WTC11 (cell line): Measurements from ENCODE around the gene FUCA1. TPM values are rescaled to one million over a fixed set of nuclear protein-coding genes. Genes with fewer than 3 reads are reported as not detected.
"Not testable (repeated sequence)": the region's sequence is repeated elsewhere in the genome, so short reads cannot be mapped to it uniquely, and the experiment has no call there.

Experiments used
- ATAC-seq: fragments of 200-7000 bp; cut with Tn5 transposase; 2 replicates; pipeline ENCODE4 v1.10.0; 2021; ENCODE audit warnings: mild to moderate bottlenecking, moderate library complexity
- CTCF ChIA-PET: fragments of 300-600 bp; sonication (Branson Sonifier 250); formaldehyde crosslinking; loops from one replicate; lab custom pipeline; 2021; ENCODE audit warnings: antibody characterized with exemption; lab: Charles Lee
- POLR2A ChIA-PET: fragments of 350-600 bp; sonication (Branson Sonifier 250); formaldehyde crosslinking; loops from one replicate; lab custom pipeline; 2021; ENCODE audit warnings: antibody characterized with exemption; lab: Charles Lee
- DNase-seq: peaks from one replicate; pipeline ENCODE4 v3.0.0; 2021; ENCODE audit warnings: low spot score
- H3K27ac Mint-ChIP-seq: 2 replicates; pipeline ENCODE4 v1.8.0; 2021; ENCODE audit warnings: mixed read lengths
- H3K27me3 Mint-ChIP-seq: 2 replicates; pipeline ENCODE4 v1.8.0; 2021; ENCODE audit warnings: low read depth, mild to moderate bottlenecking, moderate library complexity, mixed read lengths
- H3K36me3 Mint-ChIP-seq: 2 replicates; pipeline ENCODE4 v1.8.0; 2021; ENCODE audit warnings: mixed read lengths
- H3K4me1 Mint-ChIP-seq: 2 replicates; pipeline ENCODE4 v1.8.0; 2022; ENCODE audit warnings: mixed read lengths
- H3K4me3 Mint-ChIP-seq: 2 replicates; pipeline ENCODE4 v1.8.0; 2021; ENCODE audit warnings: mild to moderate bottlenecking, moderate library complexity, mixed read lengths
- H3K9me3 Mint-ChIP-seq: 2 replicates; pipeline ENCODE4 v1.8.0; 2021; ENCODE audit warnings: mixed read lengths
- ELF4 ChIP-seq: sonication (generic); formaldehyde crosslinking; IDR thresholded peaks from 2 replicates; pipeline ENCODE4 v1.8.1; 2022; ENCODE audit warnings: low read depth, mild to moderate bottlenecking, moderate library complexity, missing genetic modification reagents
- ETV6 ChIP-seq: sonication (generic); formaldehyde crosslinking; IDR thresholded peaks from 2 replicates; pipeline ENCODE4 v1.8.1; 2022; ENCODE audit warnings: mild to moderate bottlenecking, missing genetic modification reagents
- FOXK1 ChIP-seq: sonication (generic); formaldehyde crosslinking; IDR thresholded peaks from 2 replicates; pipeline ENCODE4 v1.8.0; 2022; ENCODE audit warnings: mild to moderate bottlenecking, moderate library complexity, missing genetic modification reagents
- NR1H2 ChIP-seq: sonication (generic); formaldehyde crosslinking; IDR thresholded peaks from 2 replicates; pipeline ENCODE4 v1.9.0; 2021; ENCODE audit warnings: mild to moderate bottlenecking, moderate library complexity, missing genetic modification reagents
- ZNF263 ChIP-seq: sonication (generic); formaldehyde crosslinking; IDR thresholded peaks from 2 replicates; pipeline ENCODE4 v1.8.1; 2022; ENCODE audit warnings: low read depth, mild to moderate bottlenecking, moderate library complexity, missing genetic modification reagents
- ZNF423 ChIP-seq: fragments of 250-450 bp; sonication (Bioruptor Pico); IDR thresholded peaks from 2 replicates; pipeline ENCODE4 v2.1.2; 2022; ENCODE audit warnings: mild to moderate bottlenecking, moderate library complexity
- total RNA-seq: library from RNA; stranded (reverse); gene quantifications from 3 replicates; pipeline ENCODE4 v1.2.3, GENCODE V29; 2021
- TF ChIP-seq, protein P1 (sequence below): sonication (generic); formaldehyde crosslinking; IDR thresholded peaks from 2 replicates; pipeline ENCODE4 v1.8.1; 2022; ENCODE audit warnings: mild to moderate bottlenecking, moderate library complexity, missing genetic modification reagents
- TF ChIP-seq, protein P2 (sequence below): fragments of 250-450 bp; sonication (Bioruptor Pico); IDR thresholded peaks from 2 replicates; pipeline ENCODE4 v1.9.0; 2021; ENCODE audit warnings: mild to moderate bottlenecking
- TF ChIP-seq, protein P3 (sequence below): sonication (generic); formaldehyde crosslinking; IDR thresholded peaks from 2 replicates; pipeline ENCODE4 v1.8.1; 2023; ENCODE audit warnings: mild to moderate bottlenecking, missing genetic modification reagents, moderate library complexity
- TF ChIP-seq, protein P4 (sequence below): sonication (generic); formaldehyde crosslinking; IDR thresholded peaks from 2 replicates; pipeline ENCODE4 v1.8.1; 2022; ENCODE audit warnings: missing genetic modification reagents, borderline replicate concordance

The FUCA1 gene
- total RNA-seq, 1 experiment from 2014 or later, result 7.5 TPM

DNA sequence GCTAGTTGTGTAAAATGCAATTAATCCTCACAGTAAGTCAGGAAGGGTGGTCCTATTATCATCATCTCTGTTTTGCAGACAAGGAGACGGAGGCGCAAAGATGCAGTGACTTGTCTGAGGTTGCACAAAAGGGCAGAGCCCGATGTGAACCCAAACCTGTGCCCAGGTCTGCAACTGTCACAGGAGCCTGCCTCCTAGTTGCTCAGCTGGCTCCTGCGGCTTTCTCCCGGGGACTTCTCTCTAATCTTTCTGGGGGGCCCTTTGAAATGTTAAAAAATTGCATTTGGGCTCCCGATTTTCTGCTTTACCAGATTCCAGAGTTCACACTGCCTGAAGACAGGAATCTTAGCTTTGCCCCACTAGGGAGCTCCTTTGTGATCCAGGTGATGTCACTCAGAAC lies 35.7 kb upstream of the FUCA1 start:
- TF ChIP-seq, protein P1, sequence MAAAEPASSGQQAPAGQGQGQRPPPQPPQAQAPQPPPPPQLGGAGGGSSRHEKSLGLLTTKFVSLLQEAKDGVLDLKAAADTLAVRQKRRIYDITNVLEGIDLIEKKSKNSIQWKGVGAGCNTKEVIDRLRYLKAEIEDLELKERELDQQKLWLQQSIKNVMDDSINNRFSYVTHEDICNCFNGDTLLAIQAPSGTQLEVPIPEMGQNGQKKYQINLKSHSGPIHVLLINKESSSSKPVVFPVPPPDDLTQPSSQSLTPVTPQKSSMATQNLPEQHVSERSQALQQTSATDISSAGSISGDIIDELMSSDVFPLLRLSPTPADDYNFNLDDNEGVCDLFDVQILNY (CRISPR knock-in tag), result no peak
- peak; percentile 52; the same call in 1 of the 2 replicates for TF ChIP-seq ZNF423
- CTCF ChIA-PET, result interaction anchor here (0.5 to 2.9 kb wide), 10 partner anchors 13 to 421 kb away, joined by 3 to 17 read pairs (median 4); no protein-coding TSS in a partner anchor
- Mint-ChIP-seq H3K4me3 (peak overlapping the region; percentile 54), H3K27me3 (peaks cover 50% of the 10 kb centered on the region), H3K9me3 (no peaks in the 10 kb centered on the region), H3K36me3 (no peaks in the 10 kb centered on the region), H3K4me1 (peaks cover 29% of the 10 kb centered on the region), H3K27ac (no peak overlapping the region)
- ATAC-seq, result no peak
- POLR2A ChIA-PET, result no interaction called here
- DNase-seq, result no peak

DNA sequence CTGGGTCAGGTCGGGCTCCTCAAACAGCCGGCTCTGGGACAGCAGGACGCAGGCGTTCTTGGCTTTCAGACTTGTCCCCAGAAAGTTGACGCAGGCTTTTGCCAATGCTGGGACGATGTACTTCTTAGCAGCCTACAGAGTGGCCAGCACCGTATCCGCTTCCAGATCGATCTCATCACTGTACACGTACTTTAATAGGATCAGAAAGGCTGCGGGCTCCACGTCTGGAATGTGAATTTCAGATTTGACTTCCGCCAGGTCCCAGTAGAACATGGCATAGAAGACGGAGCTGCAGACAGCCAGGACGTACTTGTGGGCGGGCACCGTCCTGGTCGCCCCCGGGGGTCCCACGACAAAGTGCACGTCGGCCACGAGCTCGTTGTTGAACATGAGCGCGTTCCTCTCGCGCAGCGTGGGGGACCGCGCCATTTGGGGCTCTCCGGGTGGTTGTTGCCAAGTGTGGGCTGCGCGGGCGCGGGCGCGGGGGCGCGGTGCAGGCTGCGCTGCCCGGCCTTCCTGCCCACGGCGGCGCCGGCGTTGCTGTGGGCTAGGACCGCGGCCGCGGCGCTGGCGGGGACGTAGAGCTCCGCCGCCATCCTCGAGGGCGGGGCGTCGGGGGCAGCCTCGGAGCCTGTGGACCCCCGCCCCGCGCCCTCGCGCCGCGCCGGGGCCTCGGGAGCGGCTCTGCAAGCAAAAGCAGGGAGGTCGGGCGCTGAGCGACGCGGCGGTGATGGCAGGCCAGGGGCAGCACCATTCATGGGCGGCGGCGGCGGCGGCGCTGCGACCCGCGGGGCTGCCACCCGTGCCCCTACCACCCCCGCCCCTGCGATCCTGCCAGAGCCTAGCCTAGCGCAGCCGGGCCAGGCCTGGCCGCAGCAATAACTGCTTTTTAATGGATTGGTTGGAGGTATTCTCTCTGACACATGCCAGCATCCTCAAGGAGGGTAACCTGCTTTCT lies 34.5 kb upstream of the FUCA1 start:
- Mint-ChIP-seq H3K4me1 (peaks cover 29% of the 10 kb centered on the region), H3K27me3 (peaks cover 50% of the 10 kb centered on the region), H3K9me3 (no peaks in the 10 kb centered on the region), H3K27ac (no peak overlapping the region), H3K4me3 (peak overlapping the region; percentile 59), H3K36me3 (no peaks in the 10 kb centered on the region)
- ChIA-PET POLR2A (interaction anchor here (0.6 kb wide), 1 partner anchor 85 kb away, joined by 3 read pairs; no protein-coding TSS in a partner anchor), CTCF (interaction anchor here (1.0 to 2.9 kb wide), 4 partner anchors 14 to 419 kb away, joined by 3 to 17 read pairs (median 8); partner anchors contain the start of gene ASAP3)
- ATAC-seq (peak; percentile 49), DNase-seq (peak; percentile 44)
- TF ChIP-seq ZNF263 (CRISPR knock-in tag) (no peak), ELF4 (CRISPR knock-in tag) (no peak), FOXK1 (CRISPR knock-in tag) (no peak), ETV6 (CRISPR knock-in tag) (0 out of 2 replicates have a peak, but pooled peaks have one; percentile 25), NR1H2 (CRISPR knock-in tag) (no peak)
- TF ChIP-seq, protein P2, sequence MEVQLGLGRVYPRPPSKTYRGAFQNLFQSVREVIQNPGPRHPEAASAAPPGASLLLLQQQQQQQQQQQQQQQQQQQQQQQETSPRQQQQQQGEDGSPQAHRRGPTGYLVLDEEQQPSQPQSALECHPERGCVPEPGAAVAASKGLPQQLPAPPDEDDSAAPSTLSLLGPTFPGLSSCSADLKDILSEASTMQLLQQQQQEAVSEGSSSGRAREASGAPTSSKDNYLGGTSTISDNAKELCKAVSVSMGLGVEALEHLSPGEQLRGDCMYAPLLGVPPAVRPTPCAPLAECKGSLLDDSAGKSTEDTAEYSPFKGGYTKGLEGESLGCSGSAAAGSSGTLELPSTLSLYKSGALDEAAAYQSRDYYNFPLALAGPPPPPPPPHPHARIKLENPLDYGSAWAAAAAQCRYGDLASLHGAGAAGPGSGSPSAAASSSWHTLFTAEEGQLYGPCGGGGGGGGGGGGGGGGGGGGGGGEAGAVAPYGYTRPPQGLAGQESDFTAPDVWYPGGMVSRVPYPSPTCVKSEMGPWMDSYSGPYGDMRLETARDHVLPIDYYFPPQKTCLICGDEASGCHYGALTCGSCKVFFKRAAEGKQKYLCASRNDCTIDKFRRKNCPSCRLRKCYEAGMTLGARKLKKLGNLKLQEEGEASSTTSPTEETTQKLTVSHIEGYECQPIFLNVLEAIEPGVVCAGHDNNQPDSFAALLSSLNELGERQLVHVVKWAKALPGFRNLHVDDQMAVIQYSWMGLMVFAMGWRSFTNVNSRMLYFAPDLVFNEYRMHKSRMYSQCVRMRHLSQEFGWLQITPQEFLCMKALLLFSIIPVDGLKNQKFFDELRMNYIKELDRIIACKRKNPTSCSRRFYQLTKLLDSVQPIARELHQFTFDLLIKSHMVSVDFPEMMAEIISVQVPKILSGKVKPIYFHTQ (CRISPR knock-in tag), result no peak

DNA sequence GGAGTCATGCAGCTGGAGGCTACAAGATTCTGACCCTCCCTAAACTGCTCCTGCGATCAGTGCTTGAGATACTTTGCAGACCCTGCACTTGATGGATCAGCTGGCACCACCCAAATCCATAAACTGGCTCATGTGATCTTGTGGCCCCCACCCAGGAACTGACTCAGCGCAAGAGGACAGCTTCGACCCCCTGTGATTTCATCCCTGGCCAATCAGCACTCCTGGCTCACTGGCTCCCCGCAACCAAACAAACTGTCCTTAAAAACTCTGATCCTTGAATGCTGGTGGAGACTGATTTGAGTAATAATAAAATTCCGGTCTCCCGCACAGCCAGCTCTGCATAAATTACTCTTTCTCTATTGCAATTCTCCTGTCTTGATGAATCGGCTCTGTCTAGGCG lies 31.9 kb upstream of the FUCA1 start:
- H3K27ac Mint-ChIP-seq, DNase-seq, ATAC-seq, POLR2A ChIA-PET, CTCF ChIA-PET, H3K4me3 Mint-ChIP-seq, H3K9me3 Mint-ChIP-seq, H3K36me3 Mint-ChIP-seq: not testable (repeated sequence)
- Mint-ChIP-seq H3K4me1 (peaks cover 29% of the 10 kb centered on the region), H3K27me3 (peaks cover 48% of the 10 kb centered on the region)
- TF ChIP-seq, protein P3, sequence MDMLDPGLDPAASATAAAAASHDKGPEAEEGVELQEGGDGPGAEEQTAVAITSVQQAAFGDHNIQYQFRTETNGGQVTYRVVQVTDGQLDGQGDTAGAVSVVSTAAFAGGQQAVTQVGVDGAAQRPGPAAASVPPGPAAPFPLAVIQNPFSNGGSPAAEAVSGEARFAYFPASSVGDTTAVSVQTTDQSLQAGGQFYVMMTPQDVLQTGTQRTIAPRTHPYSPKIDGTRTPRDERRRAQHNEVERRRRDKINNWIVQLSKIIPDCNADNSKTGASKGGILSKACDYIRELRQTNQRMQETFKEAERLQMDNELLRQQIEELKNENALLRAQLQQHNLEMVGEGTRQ (CRISPR knock-in tag), result 0 out of 2 replicates have a peak, but pooled peaks have one; percentile 24
- TF ChIP-seq, protein P4, sequence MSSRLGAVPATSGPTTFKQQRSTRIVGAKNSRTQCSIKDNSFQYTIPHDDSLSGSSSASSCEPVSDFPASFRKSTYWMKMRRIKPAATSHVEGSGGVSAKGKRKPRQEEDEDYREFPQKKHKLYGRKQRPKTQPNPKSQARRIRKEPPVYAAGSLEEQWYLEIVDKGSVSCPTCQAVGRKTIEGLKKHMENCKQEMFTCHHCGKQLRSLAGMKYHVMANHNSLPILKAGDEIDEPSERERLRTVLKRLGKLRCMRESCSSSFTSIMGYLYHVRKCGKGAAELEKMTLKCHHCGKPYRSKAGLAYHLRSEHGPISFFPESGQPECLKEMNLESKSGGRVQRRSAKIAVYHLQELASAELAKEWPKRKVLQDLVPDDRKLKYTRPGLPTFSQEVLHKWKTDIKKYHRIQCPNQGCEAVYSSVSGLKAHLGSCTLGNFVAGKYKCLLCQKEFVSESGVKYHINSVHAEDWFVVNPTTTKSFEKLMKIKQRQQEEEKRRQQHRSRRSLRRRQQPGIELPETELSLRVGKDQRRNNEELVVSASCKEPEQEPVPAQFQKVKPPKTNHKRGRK (CRISPR knock-in tag), result 0 out of 2 replicates have a peak, but pooled peaks have one; percentile 54
